ENCODE data around the gene DPYSL5.

DPYSL5 gene, protein sequence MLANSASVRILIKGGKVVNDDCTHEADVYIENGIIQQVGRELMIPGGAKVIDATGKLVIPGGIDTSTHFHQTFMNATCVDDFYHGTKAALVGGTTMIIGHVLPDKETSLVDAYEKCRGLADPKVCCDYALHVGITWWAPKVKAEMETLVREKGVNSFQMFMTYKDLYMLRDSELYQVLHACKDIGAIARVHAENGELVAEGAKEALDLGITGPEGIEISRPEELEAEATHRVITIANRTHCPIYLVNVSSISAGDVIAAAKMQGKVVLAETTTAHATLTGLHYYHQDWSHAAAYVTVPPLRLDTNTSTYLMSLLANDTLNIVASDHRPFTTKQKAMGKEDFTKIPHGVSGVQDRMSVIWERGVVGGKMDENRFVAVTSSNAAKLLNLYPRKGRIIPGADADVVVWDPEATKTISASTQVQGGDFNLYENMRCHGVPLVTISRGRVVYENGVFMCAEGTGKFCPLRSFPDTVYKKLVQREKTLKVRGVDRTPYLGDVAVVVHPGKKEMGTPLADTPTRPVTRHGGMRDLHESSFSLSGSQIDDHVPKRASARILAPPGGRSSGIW

DNA sequence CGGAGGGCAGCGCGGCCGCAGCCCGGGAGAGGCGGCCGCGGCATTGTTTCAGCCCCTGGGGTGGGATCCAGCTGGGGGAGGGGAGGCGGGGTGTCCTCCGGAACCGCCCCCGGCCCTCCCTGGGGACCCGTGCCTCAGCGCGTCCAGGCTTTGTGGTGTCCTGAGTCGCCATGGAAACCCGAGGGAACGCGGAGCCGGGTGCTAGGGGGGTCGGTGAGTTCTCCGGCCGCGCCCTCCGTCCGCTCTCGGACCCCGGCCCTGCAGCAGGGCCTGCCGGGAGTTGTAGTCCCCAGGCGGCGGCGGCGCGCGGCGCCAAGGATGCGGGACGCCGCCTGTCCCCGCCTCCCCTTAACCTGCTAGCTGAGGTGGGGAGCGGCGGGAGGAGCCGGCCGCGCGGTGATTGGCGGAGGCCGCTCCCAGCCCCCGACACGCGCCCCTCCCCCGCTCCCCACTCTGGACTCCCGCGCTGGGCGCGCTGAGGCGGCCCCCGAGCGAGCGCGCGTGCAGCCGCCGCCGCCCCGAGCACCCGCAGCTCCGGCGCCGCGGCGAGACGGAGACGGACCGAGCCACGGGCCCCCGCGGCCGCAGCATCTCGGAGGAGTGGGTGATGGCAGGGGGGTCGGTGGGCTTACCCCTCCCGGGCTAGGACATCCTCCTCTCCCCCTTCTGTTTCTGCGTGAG is at the start of gene DPYSL5:
TSS of gene DPYSL5 (plus strand) at position 478 of the 681 bp plus-strand sequence. CDS start 50,368 bp downstream, outside the sequence.
- DNase-seq (ENCODE audit: extremely low read depth, low read depth): no peak
- TF ChIP-seq, protein P1, sequence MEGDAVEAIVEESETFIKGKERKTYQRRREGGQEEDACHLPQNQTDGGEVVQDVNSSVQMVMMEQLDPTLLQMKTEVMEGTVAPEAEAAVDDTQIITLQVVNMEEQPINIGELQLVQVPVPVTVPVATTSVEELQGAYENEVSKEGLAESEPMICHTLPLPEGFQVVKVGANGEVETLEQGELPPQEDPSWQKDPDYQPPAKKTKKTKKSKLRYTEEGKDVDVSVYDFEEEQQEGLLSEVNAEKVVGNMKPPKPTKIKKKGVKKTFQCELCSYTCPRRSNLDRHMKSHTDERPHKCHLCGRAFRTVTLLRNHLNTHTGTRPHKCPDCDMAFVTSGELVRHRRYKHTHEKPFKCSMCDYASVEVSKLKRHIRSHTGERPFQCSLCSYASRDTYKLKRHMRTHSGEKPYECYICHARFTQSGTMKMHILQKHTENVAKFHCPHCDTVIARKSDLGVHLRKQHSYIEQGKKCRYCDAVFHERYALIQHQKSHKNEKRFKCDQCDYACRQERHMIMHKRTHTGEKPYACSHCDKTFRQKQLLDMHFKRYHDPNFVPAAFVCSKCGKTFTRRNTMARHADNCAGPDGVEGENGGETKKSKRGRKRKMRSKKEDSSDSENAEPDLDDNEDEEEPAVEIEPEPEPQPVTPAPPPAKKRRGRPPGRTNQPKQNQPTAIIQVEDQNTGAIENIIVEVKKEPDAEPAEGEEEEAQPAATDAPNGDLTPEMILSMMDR (IDR thresholded peaks at IDR 0.05; ENCODE audit: low read depth, low read length): no peak

DNA sequence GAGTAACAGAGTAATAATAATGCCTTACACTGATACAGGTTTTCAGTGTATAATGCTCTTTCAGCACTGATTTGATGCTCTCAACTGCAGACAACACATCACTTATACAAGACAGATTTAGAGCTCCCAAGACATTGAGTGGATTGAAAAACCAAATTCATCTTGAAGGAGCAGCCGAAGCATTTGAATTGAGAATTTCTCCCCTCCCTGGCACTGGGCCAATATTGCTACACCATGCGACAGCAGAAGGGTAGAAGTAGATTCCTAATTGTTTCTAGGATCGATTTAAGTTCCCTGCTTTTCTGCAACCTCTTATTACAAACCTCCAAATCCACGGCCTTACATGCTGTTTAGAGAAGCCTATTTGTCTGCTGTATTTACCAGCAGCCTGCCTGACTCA is 46.6 kb upstream of the DPYSL5 start:
- TF ChIP-seq, protein P1 (IDR thresholded peaks at IDR 0.05; ENCODE audit: low read depth, low read length): no peak
- DNase-seq (ENCODE audit: extremely low read depth, low read depth): no peak

DNA sequence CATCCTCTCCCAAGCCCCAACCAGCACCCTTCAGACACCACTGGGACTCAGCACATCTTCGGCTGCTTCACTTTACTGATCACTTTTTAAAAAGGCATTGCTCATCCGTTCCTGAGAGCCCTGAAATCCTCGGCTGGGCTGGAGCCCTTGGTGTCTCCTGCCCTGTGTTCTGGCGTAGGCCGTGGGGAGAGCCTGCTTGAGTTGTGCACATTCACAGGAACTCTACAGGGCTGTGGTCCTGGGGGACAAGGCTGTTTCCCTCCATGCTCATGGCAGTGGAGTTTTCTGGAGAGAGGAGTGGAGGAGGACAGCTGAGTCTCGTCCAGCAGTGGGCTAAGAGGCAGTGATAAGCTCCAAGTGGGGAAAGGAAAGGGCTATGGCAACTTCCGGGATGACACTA is 46.1 kb upstream of the DPYSL5 start:
- TF ChIP-seq, protein P1 (IDR thresholded peaks at IDR 0.05; ENCODE audit: low read depth, low read length): no peak
- no peak for DNase-seq (ENCODE audit: extremely low read depth, low read depth)

DNA sequence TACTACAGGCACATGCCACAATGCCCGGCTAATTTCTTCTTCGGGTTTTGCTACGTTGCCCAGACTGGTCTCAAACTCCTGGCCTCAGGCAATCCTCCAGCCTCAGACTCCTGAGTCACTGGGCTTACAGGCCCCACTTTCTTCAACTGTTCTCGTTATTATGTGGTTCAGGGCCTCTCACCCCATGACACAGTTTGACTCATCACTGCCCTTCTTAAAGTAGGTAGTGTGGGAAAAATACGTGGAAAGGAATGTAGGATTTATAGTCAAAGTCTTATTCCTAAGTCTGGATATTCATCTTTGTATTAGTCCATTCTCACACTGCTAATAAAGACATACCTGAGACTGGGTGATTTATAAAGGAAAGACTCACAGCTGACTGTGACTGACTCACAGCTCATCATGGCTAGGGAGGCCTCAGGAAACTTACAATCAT is 42.7 kb upstream of the DPYSL5 start:
- no peak for DNase-seq (ENCODE audit: extremely low read depth, low read depth)
- TF ChIP-seq, protein P1 (IDR thresholded peaks at IDR 0.05; ENCODE audit: low read depth, low read length): no peak

DNA sequence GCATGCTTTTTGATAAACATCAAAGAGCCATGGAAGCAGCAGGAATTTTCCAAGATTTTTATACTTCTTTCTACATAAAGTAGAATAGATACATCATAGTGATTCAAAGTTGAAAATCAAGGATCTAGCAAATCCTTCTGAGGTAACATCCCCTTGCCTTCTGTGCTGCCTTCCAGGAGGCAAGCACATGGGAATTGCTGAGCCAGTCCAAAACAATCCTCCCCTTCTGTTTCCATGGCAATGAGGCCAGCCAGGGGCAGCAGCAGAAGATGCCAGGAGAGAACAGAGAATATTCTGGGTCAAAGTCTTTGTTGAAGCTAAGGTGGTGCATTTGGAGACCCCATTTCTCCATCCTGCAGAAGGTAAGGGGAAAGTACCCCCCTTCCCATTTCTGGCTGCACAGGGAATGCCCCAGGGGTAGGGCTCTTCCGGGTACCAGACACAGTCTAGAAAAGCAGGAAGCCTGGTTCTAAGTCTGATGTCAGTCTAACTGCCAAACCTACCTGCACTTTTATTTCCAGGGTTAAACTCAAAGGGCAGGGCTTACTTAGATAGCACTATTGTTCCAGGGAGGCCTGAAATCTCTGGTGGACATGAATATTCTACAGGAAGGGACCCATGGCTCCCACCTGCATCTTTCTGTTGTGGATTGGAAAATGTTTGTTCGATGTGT is 40.0 kb upstream of the DPYSL5 start:
- DNase-seq (ENCODE audit: extremely low read depth, low read depth): no peak
- TF ChIP-seq, protein P1 (IDR thresholded peaks at IDR 0.05; ENCODE audit: low read depth, low read length): no peak

DNA sequence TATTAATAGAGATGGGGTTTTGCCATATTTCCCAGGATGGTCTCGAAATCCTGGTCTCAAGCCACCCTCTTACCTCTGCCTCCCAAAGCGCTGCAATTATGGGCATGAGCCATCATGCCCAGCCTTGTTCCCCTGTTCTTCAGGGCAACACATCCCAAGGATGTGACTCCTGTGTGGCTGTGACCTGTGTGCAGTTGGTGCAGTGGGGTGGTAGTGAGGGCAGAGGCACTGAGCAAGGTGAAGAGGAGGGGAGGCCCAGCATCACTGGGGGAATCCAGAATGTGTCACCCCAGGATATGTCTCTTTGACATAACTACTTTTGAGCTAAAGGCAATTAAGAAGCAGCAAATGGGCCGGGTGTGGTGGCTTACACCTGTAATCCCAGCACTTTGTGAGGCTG is 38.7 kb upstream of the DPYSL5 start:
- no peak for DNase-seq (ENCODE audit: extremely low read depth, low read depth)
- TF ChIP-seq, protein P1 (IDR thresholded peaks at IDR 0.05; ENCODE audit: low read depth, low read length): no peak
